Neural cell (in vitro differentiated cells): ENCODE results near the gene HUNK.

Experiments
- EP300 ChIP-seq: fragments of 450-650 bp; conservative IDR thresholded peaks from 2 replicates; pipeline ENCODE4 v1.6.1; 2014; ENCODE audit warnings: antibody characterized with exemption, mild to moderate bottlenecking, moderate library complexity; ENCODE audit not compliant: poor library complexity, severe bottlenecking
- EZH2 ChIP-seq: fragments of 200-600, 300-800 bp; shearing (Covaris generic), sonication (generic); IDR thresholded peaks from 2 replicates; pipeline ENCODE4 v1.6.1; 2014; ENCODE audit warnings: antibody characterized with exemption, low read length, borderline replicate concordance, mild to moderate bottlenecking; ENCODE audit not compliant: insufficient read depth, poor library complexity, severe bottlenecking
- MXI1 ChIP-seq: fragments of 450-650 bp; conservative IDR thresholded peaks from 2 replicates; pipeline ENCODE4 v1.6.1; 2014; ENCODE audit warnings: antibody characterized with exemption, mild to moderate bottlenecking; ENCODE audit not compliant: poor library complexity, severe bottlenecking
- POLR2AphosphoS5 ChIP-seq: IDR thresholded peaks from 2 replicates; pipeline ENCODE4 v1.6.1; 2012
- RAD21 ChIP-seq: fragments of 450-650 bp; conservative IDR thresholded peaks from 2 replicates; pipeline ENCODE4 v1.6.1; 2014; ENCODE audit warnings: antibody characterized with exemption, mild to moderate bottlenecking, moderate library complexity
- TAF1 ChIP-seq: IDR thresholded peaks from 2 replicates; pipeline ENCODE4 v1.6.1; 2012; ENCODE audit warnings: low read depth
- TF ChIP-seq, protein P1 (sequence below): fragments of 450-650 bp; IDR thresholded peaks from 2 replicates; pipeline ENCODE4 v1.5.1; 2014; ENCODE audit warnings: antibody characterized with exemption, mild to moderate bottlenecking, moderate library complexity; ENCODE audit not compliant: poor library complexity, severe bottlenecking
- TF ChIP-seq, protein P2 (sequence below): IDR thresholded peaks from 2 replicates; pipeline ENCODE4 v1.6.1; 2012; ENCODE audit warnings: borderline replicate concordance

DNA sequence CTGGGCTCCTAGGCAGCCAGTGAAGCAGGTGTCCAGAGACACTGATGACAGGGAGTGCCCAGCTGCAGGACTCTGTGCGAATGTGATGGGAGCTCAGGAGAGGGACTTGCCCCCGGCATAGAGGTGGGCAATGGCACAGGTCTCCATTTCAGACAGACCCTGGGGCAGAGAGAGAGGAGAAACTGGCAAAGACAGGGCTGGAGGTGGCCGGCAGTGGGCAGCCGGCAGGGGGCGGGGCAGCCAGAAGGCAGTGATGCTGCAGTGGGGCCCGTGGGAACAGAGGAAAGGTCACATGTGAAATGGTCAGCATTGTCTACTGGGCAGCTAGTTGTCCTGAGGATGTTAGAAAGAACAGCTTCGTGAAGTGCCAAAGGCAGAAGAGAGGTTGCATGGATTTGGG is 112.6 kb downstream of the HUNK start:
- TF ChIP-seq, protein P1, sequence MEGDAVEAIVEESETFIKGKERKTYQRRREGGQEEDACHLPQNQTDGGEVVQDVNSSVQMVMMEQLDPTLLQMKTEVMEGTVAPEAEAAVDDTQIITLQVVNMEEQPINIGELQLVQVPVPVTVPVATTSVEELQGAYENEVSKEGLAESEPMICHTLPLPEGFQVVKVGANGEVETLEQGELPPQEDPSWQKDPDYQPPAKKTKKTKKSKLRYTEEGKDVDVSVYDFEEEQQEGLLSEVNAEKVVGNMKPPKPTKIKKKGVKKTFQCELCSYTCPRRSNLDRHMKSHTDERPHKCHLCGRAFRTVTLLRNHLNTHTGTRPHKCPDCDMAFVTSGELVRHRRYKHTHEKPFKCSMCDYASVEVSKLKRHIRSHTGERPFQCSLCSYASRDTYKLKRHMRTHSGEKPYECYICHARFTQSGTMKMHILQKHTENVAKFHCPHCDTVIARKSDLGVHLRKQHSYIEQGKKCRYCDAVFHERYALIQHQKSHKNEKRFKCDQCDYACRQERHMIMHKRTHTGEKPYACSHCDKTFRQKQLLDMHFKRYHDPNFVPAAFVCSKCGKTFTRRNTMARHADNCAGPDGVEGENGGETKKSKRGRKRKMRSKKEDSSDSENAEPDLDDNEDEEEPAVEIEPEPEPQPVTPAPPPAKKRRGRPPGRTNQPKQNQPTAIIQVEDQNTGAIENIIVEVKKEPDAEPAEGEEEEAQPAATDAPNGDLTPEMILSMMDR: no peak
- TF ChIP-seq EZH2 (no peak), POLR2AphosphoS5 (no peak), EP300 (no peak), MXI1 (no peak), RAD21 (no peak), TAF1 (no peak)
- TF ChIP-seq, protein P2, sequence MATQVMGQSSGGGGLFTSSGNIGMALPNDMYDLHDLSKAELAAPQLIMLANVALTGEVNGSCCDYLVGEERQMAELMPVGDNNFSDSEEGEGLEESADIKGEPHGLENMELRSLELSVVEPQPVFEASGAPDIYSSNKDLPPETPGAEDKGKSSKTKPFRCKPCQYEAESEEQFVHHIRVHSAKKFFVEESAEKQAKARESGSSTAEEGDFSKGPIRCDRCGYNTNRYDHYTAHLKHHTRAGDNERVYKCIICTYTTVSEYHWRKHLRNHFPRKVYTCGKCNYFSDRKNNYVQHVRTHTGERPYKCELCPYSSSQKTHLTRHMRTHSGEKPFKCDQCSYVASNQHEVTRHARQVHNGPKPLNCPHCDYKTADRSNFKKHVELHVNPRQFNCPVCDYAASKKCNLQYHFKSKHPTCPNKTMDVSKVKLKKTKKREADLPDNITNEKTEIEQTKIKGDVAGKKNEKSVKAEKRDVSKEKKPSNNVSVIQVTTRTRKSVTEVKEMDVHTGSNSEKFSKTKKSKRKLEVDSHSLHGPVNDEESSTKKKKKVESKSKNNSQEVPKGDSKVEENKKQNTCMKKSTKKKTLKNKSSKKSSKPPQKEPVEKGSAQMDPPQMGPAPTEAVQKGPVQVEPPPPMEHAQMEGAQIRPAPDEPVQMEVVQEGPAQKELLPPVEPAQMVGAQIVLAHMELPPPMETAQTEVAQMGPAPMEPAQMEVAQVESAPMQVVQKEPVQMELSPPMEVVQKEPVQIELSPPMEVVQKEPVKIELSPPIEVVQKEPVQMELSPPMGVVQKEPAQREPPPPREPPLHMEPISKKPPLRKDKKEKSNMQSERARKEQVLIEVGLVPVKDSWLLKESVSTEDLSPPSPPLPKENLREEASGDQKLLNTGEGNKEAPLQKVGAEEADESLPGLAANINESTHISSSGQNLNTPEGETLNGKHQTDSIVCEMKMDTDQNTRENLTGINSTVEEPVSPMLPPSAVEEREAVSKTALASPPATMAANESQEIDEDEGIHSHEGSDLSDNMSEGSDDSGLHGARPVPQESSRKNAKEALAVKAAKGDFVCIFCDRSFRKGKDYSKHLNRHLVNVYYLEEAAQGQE: no peak
